HG03108 (cell line): ENCODE measurements around the gene PDHA1.
A peak's percentile ranks its signal among the peaks of the same experiment; 100 is the strongest.

Experiments used
- ATAC-seq: cut with Tn5 transposase; IDR thresholded peaks from one replicate; pipeline ENCODE4 v1.9.1; 2021; ENCODE audit warnings: moderate library complexity; ENCODE audit not compliant: unreplicated experiment

The PDHA1 gene

GRCh38 chrX:19343535-19344408, at the start of gene PDHA1:
Gene PDHA1, plus strand, starts transcription at chrX:19343927. Its CDS starts 111 bp downstream, at chrX:19344038.
- peak; percentile 97 for ATAC-seq

GRCh38 chrX:19303256-19303880, 40.4 kb upstream of the PDHA1 start:
- ATAC-seq: no peak

GRCh38 chrX:19326567-19326966, 17.2 kb upstream of the PDHA1 start:
- ATAC-seq: no peak

- no peak for ATAC-seq
These were observed 11.9 kb upstream of the PDHA1 start for GRCh38 chrX:19331831-19332230.

- ATAC-seq: no peak
These were observed 10.7 kb upstream of the PDHA1 start for GRCh38 chrX:19332983-19333382.

GRCh38 chrX:19334945-19335626, 8.6 kb upstream of the PDHA1 start:
- no peak for ATAC-seq

GRCh38 chrX:19342331-19342906, 1.3 kb upstream of the PDHA1 start:
- no peak for ATAC-seq

GRCh38 chrX:19343085-19343534, 617 bp upstream of the PDHA1 start:
- no peak for ATAC-seq

GRCh38 chrX:19344661-19345060, 934 bp downstream of the PDHA1 start:
- ATAC-seq: no peak

GRCh38 chrX:19347916-19348315, 4.2 kb downstream of the PDHA1 start:
- ATAC-seq: no peak

- no peak for ATAC-seq
These were observed 5.5 kb downstream of the PDHA1 start for GRCh38 chrX:19349264-19349663.

GRCh38 chrX:19350941-19351384, 7.2 kb downstream of the PDHA1 start:
- ATAC-seq: peak; percentile 89

GRCh38 chrX:19354625-19355024, 10.9 kb downstream of the PDHA1 start:
- ATAC-seq: no peak

GRCh38 chrX:19358521-19358920, 14.8 kb downstream of the PDHA1 start:
- ATAC-seq: no peak

- no peak for ATAC-seq
These were observed 17.2 kb downstream of the PDHA1 start for GRCh38 chrX:19360903-19361302.

- ATAC-seq: no peak
These were observed 18.0 kb downstream of the PDHA1 start for GRCh38 chrX:19361701-19362100.

- no peak for ATAC-seq
These were observed 24.8 kb downstream of the PDHA1 start for GRCh38 chrX:19368576-19368975.

GRCh38 chrX:19370061-19370460, 26.3 kb downstream of the PDHA1 start:
- ATAC-seq: no peak

GRCh38 chrX:19372170-19372546, 28.4 kb downstream of the PDHA1 start:
- ATAC-seq: peak; percentile 82

GRCh38 chrX:19372547-19373331, 29.0 kb downstream of the PDHA1 start:
- peak; percentile 20 for ATAC-seq
